Stimulated activated CD8-positive, alpha-beta memory T cell treated with anti-CD3 and anti-CD28 coated beads, Interleukin-4, amount 100 ng/mL, for 48 hours (primary cell): ENCODE results near the gene PADI4.
"Not testable (repeated sequence)": the region's sequence is repeated elsewhere in the genome, so short reads cannot be mapped to it uniquely, and the experiment has no call there.

ENCODE experiments used
- DNase-seq: peaks from one replicate; pipeline ENCODE4 v3.0.0-alpha.2; 2020

The PADI4 gene

DNA sequence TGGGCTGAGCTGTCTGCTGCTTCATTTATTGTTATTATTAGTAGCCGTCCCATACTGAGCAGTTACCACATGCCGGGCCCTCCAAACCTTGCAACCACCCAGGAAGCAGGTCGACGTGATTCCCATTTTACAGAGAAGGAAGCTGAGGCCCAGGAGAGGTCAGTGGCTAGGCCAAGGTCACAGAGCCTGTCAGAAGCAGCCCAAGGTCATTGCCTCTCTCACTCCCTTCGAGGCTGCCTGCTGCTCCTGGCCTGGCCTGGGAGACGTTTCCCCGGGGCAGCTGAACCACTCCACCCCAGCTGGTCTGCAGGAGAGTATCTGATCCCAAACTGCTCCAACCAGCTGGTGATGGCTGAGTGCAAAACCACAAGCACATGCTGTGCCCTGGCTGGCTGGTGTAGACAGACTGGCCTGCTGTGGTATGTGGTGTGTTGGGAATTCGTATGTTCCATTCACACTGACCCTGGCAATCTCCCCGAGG is 6.5 kb downstream of the PADI4 start:
- no peak for DNase-seq

GRCh38 chr1:17315542-17316130 is 7.6 kb downstream of the PADI4 start:
- DNase-seq = no peak

DNA sequence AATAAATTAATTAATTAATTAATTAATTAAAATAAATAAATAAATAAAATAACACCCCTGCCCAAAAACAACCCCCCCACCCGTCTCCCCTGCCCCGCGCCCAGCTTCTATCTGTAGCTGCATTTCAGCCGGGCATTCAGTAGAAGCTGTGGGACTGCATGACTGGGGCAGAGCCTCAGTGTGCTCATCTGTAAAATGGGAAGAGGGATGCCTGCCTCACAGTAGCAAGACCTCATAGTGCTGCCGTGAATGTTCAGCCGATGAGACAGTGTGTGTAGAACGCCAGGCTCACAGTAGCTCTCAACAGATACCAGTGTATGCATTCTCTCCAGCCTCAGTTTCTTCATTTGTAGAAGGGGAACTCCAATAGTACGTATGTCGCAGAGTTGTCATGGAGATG is 8.7 kb downstream of the PADI4 start:
- no peak for DNase-seq

GRCh38 chr1:17318262-17318661 is 10.3 kb downstream of the PADI4 start:
- no peak for DNase-seq

- no peak for DNase-seq
Observed at GRCh38 chr1:17319561-17320350, 11.8 kb downstream of the PADI4 start.

DNA sequence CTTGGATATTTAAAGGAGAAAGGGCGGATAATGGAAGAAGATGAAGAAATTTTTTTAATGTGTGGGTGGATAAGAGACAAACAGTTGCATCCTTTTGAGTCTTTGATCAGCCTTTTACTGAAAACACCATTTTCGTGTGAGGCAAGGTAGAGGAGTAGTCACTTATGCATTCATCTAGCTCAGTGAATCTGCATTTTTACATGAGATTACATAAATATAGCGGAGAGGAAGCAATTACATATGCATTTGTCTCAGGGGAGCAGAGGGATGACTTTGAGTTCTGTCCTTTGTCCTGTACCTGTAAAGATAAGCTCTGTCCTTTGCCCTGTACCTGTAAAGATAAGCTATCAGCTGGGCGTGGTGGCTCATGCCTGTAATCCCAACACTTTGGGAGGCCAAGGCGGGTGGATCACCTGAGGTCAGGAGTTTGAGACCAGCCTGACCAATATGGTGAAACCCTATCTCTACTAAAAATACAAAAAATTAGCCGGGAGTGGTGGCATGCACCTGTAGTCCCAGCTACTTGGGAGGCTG is 13.9 kb downstream of the PADI4 start:
- not testable (repeated sequence) for DNase-seq

GRCh38 chr1:17328855-17329254 is 20.9 kb downstream of the PADI4 start:
- DNase-seq = no peak

DNA sequence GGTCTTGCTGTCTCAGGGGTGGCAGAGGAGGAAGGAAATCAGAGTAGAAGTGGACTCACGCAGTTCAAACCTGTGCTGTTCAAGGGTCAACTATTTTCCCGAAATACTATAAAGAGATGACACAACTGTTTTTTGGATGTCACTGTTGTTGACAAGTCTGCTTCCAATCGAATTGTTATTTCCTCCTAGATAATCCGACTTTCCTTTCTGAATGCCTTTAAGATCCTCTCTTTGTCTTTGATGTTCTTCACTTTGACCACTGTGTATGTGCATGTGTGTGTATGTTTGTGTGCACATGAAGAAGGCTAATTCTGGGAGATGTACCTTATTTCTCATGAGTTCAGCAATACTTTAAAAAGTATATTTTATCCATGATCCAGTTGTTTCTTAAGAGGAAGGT is 21.6 kb downstream of the PADI4 start:
- no peak for DNase-seq

GRCh38 chr1:17330856-17331255 is 22.9 kb downstream of the PADI4 start:
- DNase-seq = no peak

DNA sequence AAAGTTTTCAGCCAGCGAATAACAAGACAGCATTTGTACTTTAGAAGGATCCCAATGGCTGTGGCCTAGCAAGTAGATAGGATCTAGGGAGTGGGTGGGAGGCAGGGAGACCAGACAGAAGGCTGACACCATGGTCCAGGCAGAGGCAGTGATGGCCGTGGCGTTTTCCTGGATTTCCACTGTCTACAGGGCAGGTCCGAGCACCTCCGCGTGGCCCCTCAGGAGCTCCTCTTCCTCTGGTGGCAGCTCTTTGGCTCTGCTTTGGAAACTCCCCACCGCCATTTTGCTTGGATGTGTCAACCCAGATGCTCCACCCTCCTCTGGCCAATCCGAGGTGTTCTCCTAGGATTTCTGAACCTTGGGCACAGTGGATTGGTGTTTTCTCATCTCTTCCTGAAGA is 25.1 kb downstream of the PADI4 start:
- no peak for DNase-seq

GRCh38 chr1:17335821-17336710 is 28.1 kb downstream of the PADI4 start:
- peak; percentile 88 for DNase-seq

GRCh38 chr1:17338706-17339493 is 30.9 kb downstream of the PADI4 start:
- DNase-seq = no peak

DNA sequence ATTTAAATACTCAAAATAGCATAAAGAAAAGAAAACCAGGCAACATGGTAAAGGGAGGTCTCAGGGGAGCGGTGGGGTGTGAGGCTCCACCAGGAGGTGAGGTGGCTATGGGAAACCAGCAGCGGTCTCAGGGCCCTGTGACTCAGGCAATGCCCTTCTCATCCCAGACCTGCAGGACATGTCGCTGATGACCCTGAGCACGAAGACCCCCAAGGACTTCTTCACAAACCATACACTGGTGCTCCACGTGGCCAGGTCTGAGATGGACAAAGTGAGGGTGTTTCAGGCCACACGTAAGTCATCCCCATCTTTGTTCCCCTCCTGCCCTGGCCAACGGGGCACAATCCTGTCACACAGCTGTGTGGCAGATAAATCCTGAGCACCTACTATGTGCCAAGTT is 31.5 kb downstream of the PADI4 start:
- no peak for DNase-seq

- DNase-seq = no peak
Observed at GRCh38 chr1:17340358-17340757, 32.4 kb downstream of the PADI4 start.

GRCh38 chr1:17342014-17342441 is 34.0 kb downstream of the PADI4 start:
- DNase-seq = no peak

DNA sequence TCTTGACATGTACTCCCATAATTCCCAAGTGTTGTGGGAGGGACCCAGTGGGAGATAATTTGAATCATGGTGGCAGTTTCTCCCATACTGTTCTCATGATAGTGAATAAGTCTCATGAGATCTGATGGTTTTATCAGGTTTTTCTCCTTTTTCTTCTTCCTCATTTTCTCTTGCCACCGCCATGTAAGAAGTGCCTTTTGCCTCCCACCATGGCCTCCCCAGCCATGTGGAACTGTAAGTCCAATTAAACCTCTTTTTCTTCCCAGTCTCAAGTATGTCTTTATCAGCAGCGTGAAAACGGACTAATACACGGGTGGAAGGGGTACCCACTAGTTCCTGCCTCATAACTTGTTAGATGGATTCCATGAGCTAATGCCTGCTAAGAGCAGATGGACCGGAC is 37.5 kb downstream of the PADI4 start:
- DNase-seq = not testable (repeated sequence)

DNA sequence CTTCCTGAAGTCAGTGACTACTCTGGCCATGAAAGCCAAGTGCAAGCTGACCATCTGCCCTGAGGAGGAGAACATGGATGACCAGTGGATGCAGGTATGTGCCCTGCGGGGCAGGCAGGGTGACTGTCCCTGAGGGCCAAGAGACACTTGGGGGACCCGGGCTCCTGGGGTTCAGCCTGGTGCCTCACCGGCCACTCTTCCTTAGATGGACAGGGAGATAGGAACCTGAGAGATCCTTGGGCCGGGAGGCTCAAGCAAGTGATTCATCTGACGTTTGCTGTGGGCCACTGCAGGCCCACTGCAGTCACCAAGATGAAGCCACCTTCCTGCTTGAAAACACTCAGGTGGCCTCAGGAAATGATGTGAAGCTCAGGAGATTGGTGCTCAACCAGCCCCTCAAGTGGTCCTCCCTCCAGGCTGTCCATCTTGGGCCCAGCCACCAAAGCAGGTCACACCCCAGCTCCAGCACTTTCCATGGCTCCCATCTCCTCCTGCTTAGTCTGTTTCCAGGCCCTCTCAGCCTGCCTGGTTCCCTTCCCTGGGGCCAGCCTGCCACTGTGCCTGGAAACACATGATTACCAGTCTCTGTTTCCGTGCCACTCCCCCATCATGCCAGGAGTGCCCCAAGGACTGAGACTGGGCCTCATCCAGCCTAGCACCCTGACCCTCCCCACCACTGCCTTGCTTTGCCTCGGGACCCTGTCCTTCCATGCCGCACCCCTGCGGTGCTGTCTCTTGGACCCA is 38.2 kb downstream of the PADI4 start:
- no peak for DNase-seq

GRCh38 chr1:17347769-17348592 is 40.0 kb downstream of the PADI4 start:
- DNase-seq = no peak

- no peak for DNase-seq
Observed at GRCh38 chr1:17348593-17349234, 40.7 kb downstream of the PADI4 start.

DNA sequence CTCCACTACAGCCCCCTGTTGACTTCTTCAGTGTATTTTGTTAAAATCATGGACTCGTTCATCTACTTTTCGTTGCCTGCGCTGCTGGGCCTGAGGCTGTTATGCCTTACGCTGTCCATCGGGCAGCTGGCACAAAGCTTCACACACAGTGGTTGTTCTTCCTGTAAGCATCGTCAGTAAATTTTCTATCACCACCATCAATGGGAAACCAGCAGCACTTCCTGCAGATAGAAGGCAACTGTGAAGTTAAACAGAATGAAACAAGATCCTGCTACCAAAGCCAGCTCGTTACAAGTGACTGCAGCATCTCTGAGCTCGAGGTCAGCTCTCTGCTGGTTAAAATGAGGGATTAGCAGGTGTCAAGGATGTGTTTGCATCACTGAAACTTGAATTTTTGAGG is 42.1 kb downstream of the PADI4 start:
- no peak for DNase-seq
